Suprapubic skin (tissue), 3 donors: Measurements from ENCODE around the gene RAB43.

Experiments used
- POLR2AphosphoS5 ChIP-seq, 3 donors: sonication (generic); formaldehyde crosslinking; IDR thresholded peaks; one replicate each; pipeline ENCODE4 v1.6.1; 2017; ENCODE audit warnings: antibody characterized with exemption in 3 of 3
- TF ChIP-seq, protein P1 (sequence below), 2 donors: fragments of 200-600 bp in 1 of 2; fragments of 450-650 bp in 1 of 2; sonication (generic) in 1 of 2; IDR thresholded peaks; one replicate each; pipeline ENCODE4 v1.5.1; 2016 to 2019; ENCODE audit warnings: antibody characterized with exemption in 2 of 2, mild to moderate bottlenecking in 1 of 2, moderate library complexity in 1 of 2

DNA sequence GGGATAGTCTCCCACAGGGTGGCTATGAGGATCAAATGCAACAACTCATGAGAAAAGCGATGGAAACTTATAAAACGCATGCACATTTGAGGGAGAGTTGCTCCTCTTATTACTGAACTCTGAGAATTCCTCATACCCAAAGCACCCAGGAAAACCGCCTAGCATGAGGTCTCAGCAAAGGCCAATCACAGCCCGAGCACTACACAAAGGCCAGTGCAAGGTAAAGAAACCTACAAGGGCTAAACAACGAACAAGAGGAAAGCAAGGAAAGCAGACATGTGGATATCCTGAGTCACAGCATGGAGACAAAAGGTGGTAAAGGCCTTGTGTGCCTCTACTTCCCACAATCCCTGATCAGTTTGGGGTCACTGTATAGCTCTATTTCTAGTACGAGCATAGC, 7.1 kb downstream of the RAB43 start:
- TF ChIP-seq, protein P1, sequence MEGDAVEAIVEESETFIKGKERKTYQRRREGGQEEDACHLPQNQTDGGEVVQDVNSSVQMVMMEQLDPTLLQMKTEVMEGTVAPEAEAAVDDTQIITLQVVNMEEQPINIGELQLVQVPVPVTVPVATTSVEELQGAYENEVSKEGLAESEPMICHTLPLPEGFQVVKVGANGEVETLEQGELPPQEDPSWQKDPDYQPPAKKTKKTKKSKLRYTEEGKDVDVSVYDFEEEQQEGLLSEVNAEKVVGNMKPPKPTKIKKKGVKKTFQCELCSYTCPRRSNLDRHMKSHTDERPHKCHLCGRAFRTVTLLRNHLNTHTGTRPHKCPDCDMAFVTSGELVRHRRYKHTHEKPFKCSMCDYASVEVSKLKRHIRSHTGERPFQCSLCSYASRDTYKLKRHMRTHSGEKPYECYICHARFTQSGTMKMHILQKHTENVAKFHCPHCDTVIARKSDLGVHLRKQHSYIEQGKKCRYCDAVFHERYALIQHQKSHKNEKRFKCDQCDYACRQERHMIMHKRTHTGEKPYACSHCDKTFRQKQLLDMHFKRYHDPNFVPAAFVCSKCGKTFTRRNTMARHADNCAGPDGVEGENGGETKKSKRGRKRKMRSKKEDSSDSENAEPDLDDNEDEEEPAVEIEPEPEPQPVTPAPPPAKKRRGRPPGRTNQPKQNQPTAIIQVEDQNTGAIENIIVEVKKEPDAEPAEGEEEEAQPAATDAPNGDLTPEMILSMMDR (IDR thresholded peaks at IDR 0.05) = no peak
- no peak for TF ChIP-seq POLR2AphosphoS5 (IDR thresholded peaks at IDR 0.05)
